Measurements from ENCODE around the gene FOXG1. TPM values are rescaled to one million over a fixed set of nuclear protein-coding genes. Genes with fewer than 3 reads are reported as not detected.

The FOXG1 gene
- total RNA-seq, 4 donors from 2014 or later: not detected

GRCh38 chr14:28757786-28758185 lies 8.8 kb upstream of the FOXG1 start:
- TF ChIP-seq CTCF (IDR thresholded peaks at IDR 0.05; ENCODE audit: low read depth): no peak

GRCh38 chr14:28758253-28758884 lies 8.2 kb upstream of the FOXG1 start:
- no peak for TF ChIP-seq CTCF (IDR thresholded peaks at IDR 0.05; ENCODE audit: low read depth)

- no peak for TF ChIP-seq CTCF (IDR thresholded peaks at IDR 0.05; ENCODE audit: low read depth)
Observed at GRCh38 chr14:28758885-28759652, 7.5 kb upstream of the FOXG1 start.

- no peak for TF ChIP-seq CTCF (IDR thresholded peaks at IDR 0.05; ENCODE audit: low read depth)
Observed at GRCh38 chr14:28759653-28760313, 6.8 kb upstream of the FOXG1 start.

- TF ChIP-seq CTCF (IDR thresholded peaks at IDR 0.05; ENCODE audit: low read depth): no peak
Observed at GRCh38 chr14:28760431-28760996, 6.1 kb upstream of the FOXG1 start.

- no peak for TF ChIP-seq CTCF (IDR thresholded peaks at IDR 0.05; ENCODE audit: low read depth)
Observed at GRCh38 chr14:28761438-28762291, 4.9 kb upstream of the FOXG1 start.
